RWPE2 (cell line): Measurements from ENCODE around the gene FBXO44.

Experiments used
- ATAC-seq: fragments of 200-7000 bp; cut with Tn5 transposase; 3 replicates; pipeline ENCODE4 v1.9.1; 2021; ENCODE audit warnings: low read depth
- DNase-seq: peaks from one replicate; pipeline ENCODE4 v3.0.0-alpha.2; 2020; ENCODE audit warnings: low spot score
- H3K27ac ChIP-seq: fragments of 450-650 bp; 2 replicates; pipeline ENCODE4 v1.5.1; 2017; ENCODE audit warnings: mild to moderate bottlenecking; ENCODE audit not compliant: poor library complexity, severe bottlenecking
- H3K27me3 ChIP-seq: fragments of 250-450 bp; sonication (Bioruptor Pico); 2 replicates; pipeline ENCODE4 v1.5.1; 2021; ENCODE audit warnings: mild to moderate bottlenecking, moderate library complexity; ENCODE audit not compliant: insufficient read depth, poor library complexity, severe bottlenecking
- H3K36me3 ChIP-seq: fragments of 250-450 bp; sonication (Bioruptor Pico); 2 replicates; pipeline ENCODE4 v1.5.1; 2020; ENCODE audit warnings: low read depth, mild to moderate bottlenecking, moderate library complexity
- H3K4me1 ChIP-seq: fragments of 250-450 bp; sonication (Bioruptor Pico); 2 replicates; pipeline ENCODE4 v1.5.1; 2021; ENCODE audit warnings: mild to moderate bottlenecking, moderate library complexity; ENCODE audit not compliant: insufficient read depth, poor library complexity, severe bottlenecking
- H3K4me3 ChIP-seq: fragments of 250-450 bp; sonication (Bioruptor Pico); 2 replicates; pipeline ENCODE4 v1.5.1; 2021; ENCODE audit warnings: mild to moderate bottlenecking, moderate library complexity; ENCODE audit not compliant: severe bottlenecking
- H3K9me3 ChIP-seq: fragments of 250-450 bp; sonication (Bioruptor Pico); 2 replicates; pipeline ENCODE4 v1.5.1; 2021; ENCODE audit warnings: mild to moderate bottlenecking, moderate library complexity; ENCODE audit not compliant: severe bottlenecking
- CTCF ChIP-seq: fragments of 450-650 bp; IDR thresholded peaks from one replicate; pipeline ENCODE4 v1.5.1; 2017; ENCODE audit warnings: mild to moderate bottlenecking, moderate library complexity; ENCODE audit not compliant: poor library complexity, severe bottlenecking

The FBXO44 gene

GRCh38 chr1:11671544-11672286, 17.0 kb downstream of the FBXO44 start:
- Histone ChIP-seq H3K27me3 (no peaks in the 10 kb centered on the region), H3K9me3 (no peaks in the 10 kb centered on the region), H3K27ac (no peak overlapping the region), H3K36me3 (peaks cover 18% of the 10 kb centered on the region), H3K4me1 (no peaks in the 10 kb centered on the region), H3K4me3 (no peak overlapping the region)
- peak; percentile 8; the same call in 1 of the 3 replicates for ATAC-seq
- TF ChIP-seq CTCF = no peak
- no peak for DNase-seq

DNA sequence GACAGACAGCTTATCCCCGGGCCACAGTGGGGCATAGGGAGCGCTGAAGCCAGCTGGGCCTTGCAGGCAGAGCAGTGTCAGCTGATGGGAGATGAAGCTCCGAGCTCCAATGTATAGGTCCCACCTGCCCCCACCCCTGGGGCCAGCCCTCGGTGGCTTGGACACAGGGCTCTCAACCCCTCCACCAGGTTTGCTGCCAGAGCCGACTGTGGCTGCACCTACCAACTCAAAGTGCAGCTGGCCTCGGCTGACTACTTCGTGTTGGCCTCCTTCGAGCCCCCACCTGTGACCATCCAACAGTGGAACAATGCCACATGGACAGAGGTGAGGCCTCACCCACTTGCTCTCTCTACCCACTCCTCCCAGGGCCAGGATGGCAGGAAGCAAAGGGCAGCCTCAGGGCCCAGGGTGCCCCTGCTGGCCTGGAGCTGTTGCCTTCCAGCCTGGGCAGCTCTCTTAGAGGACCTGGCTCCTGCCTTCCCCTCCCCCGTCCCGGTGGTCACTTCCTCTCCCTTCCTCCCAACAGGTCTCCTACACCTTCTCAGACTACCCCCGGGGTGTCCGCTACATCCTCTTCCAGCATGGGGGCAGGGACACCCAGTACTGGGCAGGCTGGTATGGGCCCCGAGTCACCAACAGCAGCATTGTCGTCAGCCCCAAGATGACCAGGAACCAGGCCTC, 18.6 kb downstream of the FBXO44 start:
- Histone ChIP-seq H3K27me3 (no peaks in the 10 kb centered on the region), H3K4me1 (no peaks in the 10 kb centered on the region), H3K9me3 (no peaks in the 10 kb centered on the region), H3K27ac (no peak overlapping the region), H3K4me3 (no peak overlapping the region), H3K36me3 (peaks cover 21% of the 10 kb centered on the region)
- DNase-seq (no peak), ATAC-seq (no peak; the same call in 2 of the 3 replicates)
- no peak for TF ChIP-seq CTCF

DNA sequence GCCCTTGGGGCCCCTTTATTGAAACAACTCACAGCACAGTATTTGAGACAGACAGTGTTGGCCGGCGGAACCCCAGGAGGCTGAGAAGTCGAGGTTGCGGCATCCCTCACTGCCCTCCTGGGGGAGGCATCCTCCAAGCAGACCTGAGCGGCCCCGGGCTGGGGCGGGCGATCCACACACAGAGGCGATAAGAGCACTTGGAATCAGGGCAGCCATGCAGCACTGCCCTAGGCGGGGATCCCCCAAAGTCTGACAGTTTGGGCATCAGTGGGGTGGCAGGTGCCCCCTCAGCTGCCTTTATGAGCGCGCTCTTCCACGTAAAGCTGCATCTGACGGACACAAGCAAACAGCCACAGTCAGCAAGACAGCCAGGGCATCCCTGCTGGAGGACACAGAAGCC, 19.8 kb downstream of the FBXO44 start:
- H3K4me3 ChIP-seq = no peak overlapping the region
- DNase-seq = no peak

DNA sequence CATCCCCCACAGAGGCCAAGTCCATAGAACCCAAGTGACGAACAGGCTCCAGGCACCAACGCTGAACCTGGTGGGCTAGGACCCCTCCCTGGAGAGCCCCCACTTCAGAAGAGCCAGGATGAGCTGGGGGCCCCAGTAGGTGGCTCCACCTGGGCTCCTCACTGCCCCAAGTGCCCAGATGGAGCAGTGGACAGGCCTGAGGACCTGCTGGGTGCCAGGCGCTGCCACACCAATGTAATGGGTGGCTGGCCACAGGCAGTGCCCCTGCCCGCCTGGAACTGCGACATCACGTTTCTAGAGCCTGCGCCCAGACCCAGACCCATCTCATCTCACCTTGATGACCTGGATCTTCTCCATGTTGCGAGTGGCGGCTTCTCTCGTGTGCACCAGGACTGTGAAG, 20.6 kb downstream of the FBXO44 start:
- no peak overlapping the region for H3K27ac ChIP-seq
- H3K4me3 ChIP-seq = no peak overlapping the region
- no peak for TF ChIP-seq CTCF
- no peaks in the 10 kb centered on the region for H3K4me1 ChIP-seq
- ATAC-seq = no peak
- H3K9me3 ChIP-seq = no peaks in the 10 kb centered on the region
- H3K27me3 ChIP-seq = no peaks in the 10 kb centered on the region
- no peak for DNase-seq
- H3K36me3 ChIP-seq = peaks cover 29% of the 10 kb centered on the region

More for the DNA sequence above, 19.8 kb downstream of the FBXO44 start:
- ATAC-seq = no peak
- Histone ChIP-seq H3K36me3 (peaks cover 31% of the 10 kb centered on the region), H3K9me3 (no peaks in the 10 kb centered on the region), H3K4me1 (no peaks in the 10 kb centered on the region), H3K27me3 (no peaks in the 10 kb centered on the region), H3K27ac (no peak overlapping the region)
- no peak for TF ChIP-seq CTCF
